Trophoblast cell (in vitro differentiated cells and primary cell): Measurements from ENCODE around the gene GPR65.

ENCODE experiments used
- DNase-seq, 2 donors: peaks; one replicate each; pipeline ENCODE4 v3.0.0-alpha.2; 2016
- H2AFZ ChIP-seq: 2 replicates; pipeline ENCODE4 v1.6.1; 2013; ENCODE audit warnings: low read length, moderate library complexity, mild to moderate bottlenecking; ENCODE audit not compliant: insufficient read depth, poor library complexity
- H2AK5ac ChIP-seq: 2 replicates; pipeline ENCODE4 v1.6.1; 2013; ENCODE audit warnings: mild to moderate bottlenecking, low read length
- H2BK120ac ChIP-seq: 2 replicates; pipeline ENCODE4 v1.6.1; 2013; ENCODE audit warnings: low read length, mild to moderate bottlenecking, moderate library complexity; ENCODE audit not compliant: insufficient read depth, poor library complexity
- H2BK12ac ChIP-seq: 2 replicates; pipeline ENCODE4 v1.6.1; 2013; ENCODE audit warnings: mild to moderate bottlenecking, low read length, moderate library complexity
- H2BK5ac ChIP-seq: 2 replicates; pipeline ENCODE4 v1.6.1; 2013; ENCODE audit warnings: low read length, low read depth, moderate library complexity, mild to moderate bottlenecking; ENCODE audit not compliant: poor library complexity
- H3K14ac ChIP-seq: 2 replicates; pipeline ENCODE4 v1.6.1; 2013; ENCODE audit warnings: mild to moderate bottlenecking, low read length
- H3K18ac ChIP-seq: 2 replicates; pipeline ENCODE4 v1.6.1; 2013; ENCODE audit warnings: mild to moderate bottlenecking, low read length
- H3K23ac ChIP-seq: 2 replicates; pipeline ENCODE4 v1.6.1; 2013; ENCODE audit warnings: low read length
- H3K27ac ChIP-seq: 2 replicates; pipeline ENCODE4 v1.5.1; 2013; ENCODE audit warnings: low read depth, mild to moderate bottlenecking, inconsistent platforms, low read length, moderate library complexity
- H3K27me3 ChIP-seq: 2 replicates; pipeline ENCODE4 v1.6.1; 2013; ENCODE audit warnings: inconsistent platforms, mild to moderate bottlenecking, low read length, moderate library complexity; ENCODE audit not compliant: insufficient read depth
- H3K36me3 ChIP-seq, 2 experiments: 1 replicate in 1 of 2; 2 replicates in 1 of 2; pipeline ENCODE4 v1.6.1; 2013; ENCODE audit warnings: low read length in 2 of 2, mild to moderate bottlenecking in 2 of 2, moderate library complexity in 1 of 2; ENCODE audit not compliant: insufficient read depth in 2 of 2, control insufficient read depth in 1 of 2
- H3K4ac ChIP-seq: 2 replicates; pipeline ENCODE4 v1.6.1; 2013; ENCODE audit warnings: low read depth, mild to moderate bottlenecking, low read length, moderate library complexity
- H3K4me1 ChIP-seq, 2 experiments: 1 replicate in 1 of 2; 2 replicates in 1 of 2; pipeline ENCODE4 v1.6.1; 2013; ENCODE audit warnings: low read length in 2 of 2, mild to moderate bottlenecking in 2 of 2, moderate library complexity in 1 of 2; ENCODE audit not compliant: insufficient read depth in 2 of 2, control insufficient read depth in 1 of 2
- H3K4me2 ChIP-seq: 2 replicates; pipeline ENCODE4 v1.6.1; 2013; ENCODE audit warnings: inconsistent platforms, mild to moderate bottlenecking, low read length, moderate library complexity
- H3K4me3 ChIP-seq: 2 replicates; pipeline ENCODE4 v1.5.1; 2013; ENCODE audit warnings: mild to moderate bottlenecking, low read depth, low read length, inconsistent platforms
- H3K79me1 ChIP-seq: one replicate; pipeline ENCODE4 v1.6.1; 2013; ENCODE audit warnings: low read length
- H3K79me2 ChIP-seq: 2 replicates; pipeline ENCODE4 v1.6.1; 2013; ENCODE audit warnings: low read length, mild to moderate bottlenecking; ENCODE audit not compliant: control insufficient read depth, insufficient read depth, poor library complexity
- H3K9ac ChIP-seq: 2 replicates; pipeline ENCODE4 v1.6.1; 2013; ENCODE audit warnings: mild to moderate bottlenecking, low read length
- H3K9me3 ChIP-seq: 2 replicates; pipeline ENCODE4 v1.6.1; 2013; ENCODE audit warnings: low read depth, mild to moderate bottlenecking, control low read depth, inconsistent platforms, low read length; ENCODE audit not compliant: insufficient read depth
- H4K12ac ChIP-seq: 2 replicates; pipeline ENCODE4 v1.6.1; 2013; ENCODE audit warnings: low read depth, mild to moderate bottlenecking, low read length, moderate library complexity
- H4K8ac ChIP-seq: 2 replicates; pipeline ENCODE4 v1.6.1; 2013; ENCODE audit warnings: low read depth, mild to moderate bottlenecking, low read length, moderate library complexity
- H4K91ac ChIP-seq: one replicate; pipeline ENCODE4 v1.6.1; 2013; ENCODE audit warnings: low read depth, mild to moderate bottlenecking, low read length, moderate library complexity
- WGBS: extraction: QIAGEN DNeasy Blood & Tissue Kit; methylation state at CpG from one replicate; pipeline ENCODE4 v1.1.7; 2013; ENCODE audit warnings: missing lambda C conversion rate; ENCODE audit not compliant: insufficient read length, insufficient coverage; ENCODE audit errors: extremely low coverage; 5-methylcytosine and 5-hydroxymethylcytosine counted together

GPR65 gene

GRCh38 chr14:88049266-88049665 lies 44.3 kb downstream of the GPR65 start:
- no peak overlapping the region for H3K4ac ChIP-seq
- H2AK5ac ChIP-seq: no peak overlapping the region
- WGBS: no CpG with 5 or more reads among the region's 1 CpG
- H4K8ac ChIP-seq: no peak overlapping the region
- H2AFZ ChIP-seq: no peak overlapping the region
- no peak overlapping the region for H3K23ac ChIP-seq
- no peaks in the 10 kb centered on the region for H3K9me3 ChIP-seq
- no peak overlapping the region for H2BK12ac ChIP-seq
- H3K27ac ChIP-seq: no peak overlapping the region
- H3K79me1 ChIP-seq: no peaks in the 10 kb centered on the region
- H3K4me1 ChIP-seq: no peaks in the 10 kb centered on the region
- H3K4me3 ChIP-seq: no peak overlapping the region
- DNase-seq: peak in 1 of 2 donors; percentile 23
- no peak overlapping the region for H4K12ac ChIP-seq
- no peak overlapping the region for H2BK5ac ChIP-seq
- H3K36me3 ChIP-seq: no peaks in the 10 kb centered on the region
- H3K9ac ChIP-seq: no peak overlapping the region
- H3K18ac ChIP-seq: no peak overlapping the region
- no peak overlapping the region for H3K14ac ChIP-seq
- H3K27me3 ChIP-seq: no peaks in the 10 kb centered on the region
- no peaks in the 10 kb centered on the region for H3K79me2 ChIP-seq
- H4K91ac ChIP-seq: no peak overlapping the region
- H2BK120ac ChIP-seq: no peak overlapping the region
- no peak overlapping the region for H3K4me2 ChIP-seq

- Histone ChIP-seq H3K18ac (no peak overlapping the region), H3K9me3 (no peaks in the 10 kb centered on the region), H4K91ac (no peak overlapping the region), H3K79me2 (no peaks in the 10 kb centered on the region), H2AFZ (no peak overlapping the region), H3K79me1 (no peaks in the 10 kb centered on the region), H4K12ac (no peak overlapping the region), H2AK5ac (no peak overlapping the region), H3K4me1 (no peaks in the 10 kb centered on the region), H3K23ac (no peak overlapping the region), H3K4ac (no peak overlapping the region), H3K14ac (no peak overlapping the region), H3K36me3 (no peaks in the 10 kb centered on the region), H2BK5ac (no peak overlapping the region), H3K9ac (no peak overlapping the region), H2BK120ac (no peak overlapping the region), H3K4me2 (no peak overlapping the region), H4K8ac (no peak overlapping the region), H3K27me3 (no peaks in the 10 kb centered on the region), H3K4me3 (no peak overlapping the region), H3K27ac (no peak overlapping the region), H2BK12ac (no peak overlapping the region)
- no CpG with 5 or more reads among the region's 2 CpGs for WGBS
- no peak for DNase-seq
Measured at GRCh38 chr14:88049936-88050335, 45.0 kb downstream of the GPR65 start.

- H3K23ac ChIP-seq: no peak overlapping the region
- no peaks in the 10 kb centered on the region for H3K4me1 ChIP-seq
- no peak overlapping the region for H3K18ac ChIP-seq
- no CpG with 5 or more reads among the region's 3 CpGs for WGBS
- H3K9ac ChIP-seq: no peak overlapping the region
- H3K9me3 ChIP-seq: no peaks in the 10 kb centered on the region
- H3K14ac ChIP-seq: no peak overlapping the region
- H2BK5ac ChIP-seq: no peak overlapping the region
- DNase-seq: no peak
- no peaks in the 10 kb centered on the region for H3K79me2 ChIP-seq
- no peak overlapping the region for H4K12ac ChIP-seq
- H2BK120ac ChIP-seq: no peak overlapping the region
- H4K91ac ChIP-seq: no peak overlapping the region
- no peak overlapping the region for H3K4me3 ChIP-seq
- no peak overlapping the region for H2AK5ac ChIP-seq
- H3K36me3 ChIP-seq: no peaks in the 10 kb centered on the region
- no peak overlapping the region for H2BK12ac ChIP-seq
- no peak overlapping the region for H4K8ac ChIP-seq
- no peaks in the 10 kb centered on the region for H3K27me3 ChIP-seq
- no peak overlapping the region for H2AFZ ChIP-seq
- no peak overlapping the region for H3K27ac ChIP-seq
- H3K79me1 ChIP-seq: no peaks in the 10 kb centered on the region
- H3K4ac ChIP-seq: no peak overlapping the region
- no peak overlapping the region for H3K4me2 ChIP-seq
Measured at GRCh38 chr14:88060576-88060975, 55.6 kb downstream of the GPR65 start.

- Histone ChIP-seq H2AK5ac (no peak overlapping the region), H3K14ac (no peak overlapping the region), H3K23ac (no peak overlapping the region), H3K79me1 (no peaks in the 10 kb centered on the region), H2BK12ac (no peak overlapping the region), H2BK120ac (no peak overlapping the region), H3K4me1 (no peaks in the 10 kb centered on the region), H3K4me3 (no peak overlapping the region), H4K91ac (no peak overlapping the region), H4K8ac (no peak overlapping the region), H2BK5ac (no peak overlapping the region), H4K12ac (no peak overlapping the region), H3K18ac (no peak overlapping the region), H3K9me3 (no peaks in the 10 kb centered on the region), H3K9ac (no peak overlapping the region), H3K4me2 (no peak overlapping the region), H3K36me3 (no peaks in the 10 kb centered on the region), H3K27me3 (no peaks in the 10 kb centered on the region), H3K79me2 (no peaks in the 10 kb centered on the region), H2AFZ (no peak overlapping the region), H3K4ac (no peak overlapping the region), H3K27ac (no peak overlapping the region)
- no CpG with 5 or more reads among the region's 2 CpGs for WGBS
- no peak for DNase-seq
Measured at GRCh38 chr14:88063811-88064210, 58.9 kb downstream of the GPR65 start.
